Panc1 (cell line): ENCODE data around the gene SH3RF2. TPM values are rescaled to one million over a fixed set of nuclear protein-coding genes. Genes with fewer than 3 reads are reported as not detected.

Experiments
- ATAC-seq: fragments of 200-7000 bp; cut with Tn5 transposase; 2 replicates; pipeline ENCODE4 v1.9.1; 2020; ENCODE audit warnings: mild to moderate bottlenecking, moderate library complexity
- BruUV-seq: library from RNA; stranded (reverse); fragments of 400-500 nt; replicated peaks from 2 replicates; lab custom pipeline; 2021; lab: Mats Ljungman, UMichigan
- CTCF ChIA-PET: fragments of 300-600 bp; sonication (Branson Sonifier 250); formaldehyde crosslinking; loops from one replicate; lab custom pipeline; 2022; ENCODE audit warnings: antibody characterized with exemption; lab: Charles Lee
- POLR2A ChIA-PET: fragments of 300-600 bp; sonication (Branson Sonifier 250); formaldehyde crosslinking; loops from one replicate; lab custom pipeline; 2022; ENCODE audit warnings: antibody characterized with exemption; lab: Charles Lee
- DNase-seq: peaks from one replicate; pipeline ENCODE4 v3.0.0-alpha.2; 2010; ENCODE audit warnings: low read depth, low spot score
- H3K27ac ChIP-seq: 2 replicates; pipeline ENCODE4 v1.5.1; 2011; ENCODE audit warnings: mild to moderate bottlenecking, low read length, inconsistent platforms
- H3K27me3 ChIP-seq: fragments of 200-500 bp; sonication (Bioruptor generic); 2 replicates; pipeline ENCODE4 v1.6.0; 2014; ENCODE audit warnings: low read length, inconsistent platforms; ENCODE audit not compliant: control insufficient read depth, insufficient read depth
- H3K36me3 ChIP-seq: fragments of 200-500 bp; sonication (Bioruptor generic); 2 replicates; pipeline ENCODE4 v1.5.1; 2014; ENCODE audit warnings: inconsistent platforms, mild to moderate bottlenecking, low read length, moderate library complexity; ENCODE audit not compliant: control insufficient read depth, insufficient read depth
- H3K4me1 ChIP-seq: 2 replicates; pipeline ENCODE4 v1.5.1; 2011; ENCODE audit warnings: inconsistent platforms, mild to moderate bottlenecking, low read length, moderate library complexity; ENCODE audit not compliant: control insufficient read depth, insufficient read depth
- H3K4me3 ChIP-seq, 2 experiments: 2 replicates each; pipeline ENCODE4 v1.5.1; 2011 to 2012; ENCODE audit warnings: low read depth in 2 of 2, low read length in 2 of 2, mild to moderate bottlenecking in 2 of 2, inconsistent platforms in 1 of 2, moderate library complexity in 1 of 2
- H3K9me3 ChIP-seq: fragments of 200-500 bp; sonication (Bioruptor generic); 2 replicates; pipeline ENCODE4 v1.5.1; 2014; ENCODE audit warnings: low read depth, mild to moderate bottlenecking, inconsistent platforms, low read length, moderate library complexity; ENCODE audit not compliant: control insufficient read depth, insufficient read depth
- CTCF ChIP-seq: fragments of 450-650 bp; IDR thresholded peaks from 2 replicates; pipeline ENCODE4 v1.5.1; 2017; ENCODE audit warnings: mild to moderate bottlenecking
- POLR2AphosphoS5 ChIP-seq: IDR thresholded peaks from 2 replicates; pipeline ENCODE4 v1.6.1; 2012; ENCODE audit warnings: mild to moderate bottlenecking, low read depth, low read length, moderate library complexity
- REST ChIP-seq, 2 experiments: IDR thresholded peaks; 2 replicates each; pipeline ENCODE4 v1.6.1; 2011 to 2012; ENCODE audit warnings: low read depth in 2 of 2, control low read depth in 1 of 2, low read length in 1 of 2, mild to moderate bottlenecking in 1 of 2, moderate library complexity in 1 of 2; ENCODE audit not compliant: insufficient read depth in 1 of 2
- SIN3A ChIP-seq: IDR thresholded peaks from 2 replicates; pipeline ENCODE4 v1.6.1; 2012; ENCODE audit warnings: low read depth, mild to moderate bottlenecking, low read length, moderate library complexity, borderline replicate concordance; ENCODE audit not compliant: insufficient read depth
- TCF7L2 ChIP-seq: IDR thresholded peaks from 2 replicates; pipeline ENCODE4 v1.6.1; 2011; ENCODE audit warnings: mild to moderate bottlenecking, low read depth, low read length, inconsistent platforms
- in situ Hi-C: cut with HindIII; loops from 2 replicates; pipeline ENCODE4 v1.10.0; 2016; ENCODE audit warnings: low sequenced_read_pairs, low pct_unique_long_range_greater_than_20kb
- intact Hi-C: fragments of 100-400 bp; cut with micrococcal nuclease; formaldehyde crosslinking; loops from one replicate; pipeline ENCODE4 v1.10.0; 2022; ENCODE audit not compliant: unreplicated experiment
- total RNA-seq: library from RNA; stranded (reverse); gene quantifications from one replicate; pipeline ENCODE4 v1.2.1, GENCODE V29; 2021; ENCODE audit not compliant: unreplicated experiment

Gene SH3RF2
- total RNA-seq, 1 experiment from 2014 or later: 23.1 TPM

- ChIA-PET CTCF (no interaction called here), POLR2A (no interaction called here)
- TF ChIP-seq SIN3A (no peak), TCF7L2 (no peak), POLR2AphosphoS5 (no peak), CTCF (no peak), REST (IDR thresholded peaks at IDR 0.05; ENCODE audit: insufficient read depth in 1 of 2, low read depth in 2 of 2, low read length in 1 of 2) (no peak)
- no peak overlapping the region for H3K27ac ChIP-seq
- no peaks in the 10 kb centered on the region for H3K27me3 ChIP-seq
- H3K4me3 ChIP-seq: no peak overlapping the region
- H3K36me3 ChIP-seq: no peaks in the 10 kb centered on the region
- DNase-seq (no peak), ATAC-seq (no peak)
- intact Hi-C loops (no loop called here), in situ Hi-C loops (no loop called here)
- H3K4me1 ChIP-seq: no peaks in the 10 kb centered on the region
- no TSS peak for BruUV-seq
- no peaks in the 10 kb centered on the region for H3K9me3 ChIP-seq
Observed at GRCh38 chr5:146079695-146080373, 143.5 kb downstream of the SH3RF2 start.

GRCh38 chr5:146081556-146081955, 145.2 kb downstream of the SH3RF2 start:
- no peaks in the 10 kb centered on the region for H3K27me3 ChIP-seq
- no peaks in the 10 kb centered on the region for H3K4me1 ChIP-seq
- in situ Hi-C loops (no loop called here), intact Hi-C loops (no loop called here)
- ChIA-PET CTCF (no interaction called here), POLR2A (no interaction called here)
- no peak overlapping the region for H3K27ac ChIP-seq
- ATAC-seq (no peak), DNase-seq (no peak)
- H3K9me3 ChIP-seq: no peaks in the 10 kb centered on the region
- H3K4me3 ChIP-seq: no peak overlapping the region
- BruUV-seq: no TSS peak
- H3K36me3 ChIP-seq: no peaks in the 10 kb centered on the region
- no peak for TF ChIP-seq CTCF
- TF ChIP-seq POLR2AphosphoS5: no peak
- TF ChIP-seq TCF7L2: no peak
- no peak for TF ChIP-seq REST (IDR thresholded peaks at IDR 0.05; ENCODE audit: insufficient read depth in 1 of 2, low read depth in 2 of 2, low read length in 1 of 2)
